AG04450 (cell line): ENCODE data around the gene ANGPTL2. TPM values are rescaled to one million over a fixed set of nuclear protein-coding genes. Genes with fewer than 3 reads are reported as not detected.
"Not testable (repeated sequence)": the region's sequence is repeated elsewhere in the genome, so short reads cannot be mapped to it uniquely, and the experiment has no call there.

Experiments
- CTCF ChIA-PET: fragments of 300-600, 350-600 bp; formaldehyde crosslinking; extraction: SDS; loops from one replicate; lab custom pipeline; 2022; ENCODE audit warnings: antibody characterized with exemption, inconsistent platforms; lab: Charles Lee
- POLR2A ChIA-PET: fragments of 350-600 bp; formaldehyde crosslinking; extraction: SDS; loops from one replicate; lab custom pipeline; 2021; ENCODE audit warnings: antibody characterized with exemption, inconsistent platforms; lab: Yijun Ruan, JAX
- DNase-seq: peaks from one replicate; pipeline ENCODE4 v3.0.0-alpha.2; 2011; ENCODE audit warnings: low read depth, low spot score
- H3K27ac ChIP-seq: one replicate; pipeline ENCODE4 v1.5.1; 2012; ENCODE audit warnings: low read depth, low read length, control low read depth
- H3K27me3 ChIP-seq: one replicate; pipeline ENCODE4 v1.6.0; 2012; ENCODE audit warnings: low read length; ENCODE audit not compliant: control insufficient read depth, insufficient read depth
- H3K4me3 ChIP-seq: 2 replicates; pipeline ENCODE4 v1.5.1; 2011; ENCODE audit warnings: mild to moderate bottlenecking, low read depth, low read length, control low read depth
- H3K9me3 ChIP-seq: 2 replicates; pipeline ENCODE4 v1.5.1; 2012; ENCODE audit warnings: low read length; ENCODE audit not compliant: control insufficient read depth, insufficient read depth
- CTCF ChIP-seq: IDR thresholded peaks from 2 replicates; pipeline ENCODE4 v1.5.1; 2011; ENCODE audit warnings: low read depth, low read length, control low read depth, inconsistent platforms
- polyA minus RNA-seq: library from RNA; depleted of rRNA, polyadenylated mRNA; stranded (reverse); fragments of >200 nt; gene quantifications from 2 replicates; pipeline ENCODE4 v1.2.3, GENCODE V29; 2011; rRNA and poly(A)+ RNA removed
- polyA plus RNA-seq: library from polyadenylated mRNA; depleted of rRNA; stranded (reverse); fragments of >200 nt; gene quantifications from 2 replicates; pipeline ENCODE4 v1.2.3, GENCODE V29; 2011; rRNA removed

ANGPTL2 gene
- polyA plus RNA-seq (107 and 108 TPM in 2 replicates), polyA minus RNA-seq (64.2 and 76.5 TPM in 2 replicates)

GRCh38 chr9:127122176-127123063 is at the start of gene ANGPTL2:
TSS of gene ANGPTL2 (minus strand) at chr9:127122635. CDS start at chr9:127108731, 13,904 bp downstream.
- peak; percentile 1; the same call in 1 of the 2 replicates for TF ChIP-seq CTCF
- Histone ChIP-seq H3K27ac (peak within 1 kb of the TSS; percentile 91), H3K27me3 (no peaks in the 10 kb centered on the region), H3K4me3 (peak within 1 kb of the TSS; percentile 94), H3K9me3 (no peaks in the 10 kb centered on the region; the same call in 1 of the 2 replicates)
- CTCF ChIA-PET: interaction anchor here (0.6 to 2.0 kb wide), 7 partner anchors 11 to 181 kb away, joined by 3 to 11 read pairs (median 5); no protein-coding TSS in a partner anchor
- DNase-seq: peak; percentile 94
- POLR2A ChIA-PET: interaction anchor here (0.5 to 3.9 kb wide), 24 partner anchors 9 to 485 kb away, joined by 3 to 65 read pairs (median 4); partner anchors contain the start of genes LRSAM1 and RPL12

GRCh38 chr9:127171348-127171747 is 48.9 kb upstream of the ANGPTL2 start:
- CTCF ChIA-PET, H3K27ac ChIP-seq, DNase-seq, H3K9me3 ChIP-seq, H3K4me3 ChIP-seq, POLR2A ChIA-PET, H3K27me3 ChIP-seq: not testable (repeated sequence)

GRCh38 chr9:127170652-127171051 is 48.2 kb upstream of the ANGPTL2 start:
- H3K27me3 ChIP-seq: no peaks in the 10 kb centered on the region
- DNase-seq: no peak
- ChIA-PET POLR2A (no interaction called here), CTCF (interaction anchor here (1.1 kb wide), 1 partner anchor 11 kb away, joined by 3 read pairs; no protein-coding TSS in a partner anchor)
- no peak for TF ChIP-seq CTCF
- no peak overlapping the region for H3K27ac ChIP-seq
- H3K4me3 ChIP-seq: no peak overlapping the region
- no peaks in the 10 kb centered on the region for H3K9me3 ChIP-seq

GRCh38 chr9:127170103-127170502 is 47.7 kb upstream of the ANGPTL2 start:
- Histone ChIP-seq H3K27ac (no peak overlapping the region), H3K4me3 (no peak overlapping the region), H3K9me3 (no peaks in the 10 kb centered on the region), H3K27me3 (no peaks in the 10 kb centered on the region)
- TF ChIP-seq CTCF: no peak
- CTCF ChIA-PET: interaction anchor here (0.6 to 1.1 kb wide), 2 partner anchors 10 to 55 kb away, joined by 3 read pairs; no protein-coding TSS in a partner anchor
- DNase-seq: no peak
- POLR2A ChIA-PET: no interaction called here

GRCh38 chr9:127169575-127169883 is 47.1 kb upstream of the ANGPTL2 start:
- ChIA-PET POLR2A (no interaction called here), CTCF (interaction anchor here (1.1 kb wide), 1 partner anchor 10 kb away, joined by 3 read pairs; no protein-coding TSS in a partner anchor)
- Histone ChIP-seq H3K27ac (no peak overlapping the region), H3K27me3 (no peaks in the 10 kb centered on the region), H3K4me3 (no peak overlapping the region), H3K9me3 (no peaks in the 10 kb centered on the region)
- DNase-seq: no peak
- no peak for TF ChIP-seq CTCF
